Mesothelial cell of epicardium (in vitro differentiated cells): ENCODE data around the gene NGDN. TPM values are rescaled to one million over a fixed set of nuclear protein-coding genes. Genes with fewer than 3 reads are reported as not detected.

Experiments used
- DNase-seq, 2 experiments: peaks; one replicate each; pipeline ENCODE4 v3.0.0; 2021; ENCODE audit warnings: low spot score in 2 of 2; ENCODE audit not compliant: unreplicated experiment in 2 of 2
- H3K27ac Mint-ChIP-seq: 2 replicates; pipeline ENCODE4 v1.8.0; 2021; ENCODE audit warnings: mixed read lengths
- H3K27me3 Mint-ChIP-seq: 2 replicates; pipeline ENCODE4 v1.8.0; 2021; ENCODE audit warnings: low read depth, mixed read lengths
- H3K36me3 Mint-ChIP-seq: 2 replicates; pipeline ENCODE4 v1.8.0; 2021; ENCODE audit warnings: mixed read lengths
- H3K4me1 Mint-ChIP-seq: 2 replicates; pipeline ENCODE4 v1.8.0; 2021; ENCODE audit warnings: mixed read lengths
- H3K4me3 Mint-ChIP-seq: 2 replicates; pipeline ENCODE4 v1.8.0; 2021; ENCODE audit warnings: mild to moderate bottlenecking, moderate library complexity, mixed read lengths
- H3K9me3 Mint-ChIP-seq: 2 replicates; pipeline ENCODE4 v1.8.0; 2021; ENCODE audit warnings: mixed read lengths
- total RNA-seq: library from RNA; stranded (reverse); gene quantifications from 3 replicates; pipeline ENCODE4 v1.2.1, GENCODE V29; 2021
- TF ChIP-seq, protein P1 (sequence below): fragments of 200-600 bp; sonication (generic); IDR thresholded peaks from one replicate; pipeline ENCODE4 v1.5.0; 2021; ENCODE audit warnings: antibody characterized with exemption; ENCODE audit not compliant: unreplicated experiment

Gene NGDN
- total RNA-seq, 1 donor from 2014 or later = 49.9 TPM

- TF ChIP-seq, protein P1, sequence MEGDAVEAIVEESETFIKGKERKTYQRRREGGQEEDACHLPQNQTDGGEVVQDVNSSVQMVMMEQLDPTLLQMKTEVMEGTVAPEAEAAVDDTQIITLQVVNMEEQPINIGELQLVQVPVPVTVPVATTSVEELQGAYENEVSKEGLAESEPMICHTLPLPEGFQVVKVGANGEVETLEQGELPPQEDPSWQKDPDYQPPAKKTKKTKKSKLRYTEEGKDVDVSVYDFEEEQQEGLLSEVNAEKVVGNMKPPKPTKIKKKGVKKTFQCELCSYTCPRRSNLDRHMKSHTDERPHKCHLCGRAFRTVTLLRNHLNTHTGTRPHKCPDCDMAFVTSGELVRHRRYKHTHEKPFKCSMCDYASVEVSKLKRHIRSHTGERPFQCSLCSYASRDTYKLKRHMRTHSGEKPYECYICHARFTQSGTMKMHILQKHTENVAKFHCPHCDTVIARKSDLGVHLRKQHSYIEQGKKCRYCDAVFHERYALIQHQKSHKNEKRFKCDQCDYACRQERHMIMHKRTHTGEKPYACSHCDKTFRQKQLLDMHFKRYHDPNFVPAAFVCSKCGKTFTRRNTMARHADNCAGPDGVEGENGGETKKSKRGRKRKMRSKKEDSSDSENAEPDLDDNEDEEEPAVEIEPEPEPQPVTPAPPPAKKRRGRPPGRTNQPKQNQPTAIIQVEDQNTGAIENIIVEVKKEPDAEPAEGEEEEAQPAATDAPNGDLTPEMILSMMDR = no peak
- Mint-ChIP-seq H3K9me3 (no peaks in the 10 kb centered on the region), H3K4me1 (peaks cover 21% of the 10 kb centered on the region), H3K27ac (peak overlapping the region; percentile 34), H3K36me3 (no peaks in the 10 kb centered on the region), H3K27me3 (peaks cover 37% of the 10 kb centered on the region), H3K4me3 (no peak overlapping the region)
- peak in 1 of 2 experiments; percentile 14 for DNase-seq
Measured at GRCh38 chr14:23437133-23438100, 32.1 kb upstream of the NGDN start.

GRCh38 chr14:23438101-23438971 lies 31.2 kb upstream of the NGDN start:
- peak in 1 of 2 experiments; percentile 38 for DNase-seq
- Mint-ChIP-seq H3K36me3 (no peaks in the 10 kb centered on the region), H3K4me3 (no peak overlapping the region), H3K27ac (peak overlapping the region; percentile 75), H3K4me1 (peaks cover 21% of the 10 kb centered on the region), H3K27me3 (peaks cover 39% of the 10 kb centered on the region), H3K9me3 (no peaks in the 10 kb centered on the region)
- TF ChIP-seq, protein P1 = no peak

GRCh38 chr14:23439107-23439835 lies 30.2 kb upstream of the NGDN start:
- no peak overlapping the region for H3K27ac Mint-ChIP-seq
- TF ChIP-seq, protein P1 = no peak
- DNase-seq = peak in 1 of 2 experiments; percentile 19
- no peaks in the 10 kb centered on the region for H3K36me3 Mint-ChIP-seq
- H3K4me3 Mint-ChIP-seq = no peak overlapping the region
- H3K4me1 Mint-ChIP-seq = peaks cover 21% of the 10 kb centered on the region
- H3K27me3 Mint-ChIP-seq = peaks cover 39% of the 10 kb centered on the region
- no peaks in the 10 kb centered on the region for H3K9me3 Mint-ChIP-seq

GRCh38 chr14:23441076-23441475 lies 28.4 kb upstream of the NGDN start:
- Mint-ChIP-seq H3K36me3 (no peaks in the 10 kb centered on the region), H3K27me3 (peaks cover 31% of the 10 kb centered on the region), H3K9me3 (no peaks in the 10 kb centered on the region), H3K4me3 (no peak overlapping the region), H3K4me1 (peaks cover 21% of the 10 kb centered on the region), H3K27ac (no peak overlapping the region)
- TF ChIP-seq, protein P1 = no peak
- peak in 1 of 2 experiments; percentile 5 for DNase-seq

GRCh38 chr14:23442721-23443356 lies 26.7 kb upstream of the NGDN start:
- H3K36me3 Mint-ChIP-seq = no peaks in the 10 kb centered on the region
- DNase-seq = no peak
- no peak overlapping the region for H3K4me3 Mint-ChIP-seq
- TF ChIP-seq, protein P1 = no peak
- H3K27me3 Mint-ChIP-seq = peaks cover 31% of the 10 kb centered on the region
- H3K9me3 Mint-ChIP-seq = no peaks in the 10 kb centered on the region
- H3K27ac Mint-ChIP-seq = no peak overlapping the region
- H3K4me1 Mint-ChIP-seq = peaks cover 17% of the 10 kb centered on the region
